Fibroblast of lung (primary cell): Measurements from ENCODE around the gene CDH12.

ENCODE experiments used
- CTCF ChIP-seq, 2 donors: IDR thresholded peaks in 1 of 2; conservative IDR thresholded peaks in 1 of 2; 1 replicate in 1 of 2; 2 replicates in 1 of 2; pipeline ENCODE4 v1.5.1; 2011 to 2012; ENCODE audit warnings: low read length in 2 of 2, control low read depth in 1 of 2, inconsistent platforms in 1 of 2, low read depth in 1 of 2, mild to moderate bottlenecking in 1 of 2
- EZH2 ChIP-seq: IDR thresholded peaks from 2 replicates; pipeline ENCODE4 v1.5.1; 2012; ENCODE audit warnings: low read length, control low read depth, mild to moderate bottlenecking; ENCODE audit errors: missing control alignments

- TF ChIP-seq EZH2 = no peak
- TF ChIP-seq CTCF (conservative IDR thresholded peaks at IDR 0.05 in 1 of 2, IDR thresholded peaks at IDR 0.05 in 1 of 2; ENCODE audit: low read depth in 1 of 2, low read length in 2 of 2) = no peak
Measured at GRCh38 chr5:22593592-22593991, 259.6 kb downstream of the CDH12 start.
